Activated T-helper 1 cell treated with Interleukin-2 at 50 U/mL for 16 hours (primary cell): ENCODE measurements around the gene UBE2E2.

Experiments
- DNase-seq: peaks from one replicate; pipeline ENCODE4 v3.0.0-alpha.2; 2020; ENCODE audit warnings: low read depth

The UBE2E2 gene

DNA sequence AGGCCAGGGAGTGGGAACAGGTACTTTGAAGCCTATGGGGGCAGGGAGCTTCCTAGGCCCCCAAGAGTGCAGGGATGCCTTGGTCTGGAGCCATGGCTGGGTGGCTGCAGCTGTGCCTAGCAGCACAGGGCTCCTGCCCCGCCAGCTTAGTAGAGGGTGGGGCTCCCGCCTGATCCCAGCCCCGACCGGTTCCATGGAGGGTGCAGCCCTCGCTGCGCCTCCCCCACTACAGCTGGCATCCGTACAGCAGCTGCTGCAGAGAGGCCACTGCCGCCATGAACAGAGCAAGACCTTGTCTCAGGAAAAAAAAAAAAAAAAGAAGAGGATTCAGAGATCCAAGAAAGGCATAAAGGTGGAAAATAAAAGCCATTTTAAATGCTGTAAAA lies 277.2 kb downstream of the UBE2E2 start:
- no peak for DNase-seq

- DNase-seq = no peak
These were observed 278.0 kb downstream of the UBE2E2 start for GRCh38 chr3:23481011-23481615.

DNA sequence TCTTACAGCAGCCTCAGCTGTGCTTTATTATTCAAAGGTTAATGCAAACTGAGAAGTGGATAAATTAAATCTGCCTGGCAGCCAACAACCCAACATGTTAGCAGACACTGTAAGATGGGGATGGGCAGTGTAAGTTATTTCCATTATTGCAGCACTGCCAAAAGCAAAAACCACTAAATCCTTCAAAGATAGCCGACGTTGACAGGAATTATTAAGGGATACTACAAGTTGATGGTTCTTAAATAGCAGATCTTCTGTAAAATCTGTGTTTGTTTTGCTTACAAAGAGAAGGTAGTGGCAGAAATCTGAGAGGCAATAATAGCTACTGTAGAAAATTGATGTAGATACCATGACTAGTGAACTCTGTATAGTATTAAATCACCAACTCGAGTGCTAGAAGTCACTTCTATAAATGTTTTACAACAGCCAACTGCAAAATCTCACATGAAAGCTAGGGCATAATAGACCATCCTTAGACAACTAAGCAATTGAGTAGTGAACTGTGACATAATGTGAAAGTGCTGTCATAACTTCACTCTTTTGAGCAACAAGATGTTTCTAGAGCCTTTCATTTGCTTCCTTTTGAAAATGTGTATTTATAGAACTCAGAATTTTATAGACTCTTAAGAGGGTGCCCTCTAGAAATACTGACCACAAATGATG lies 278.6 kb downstream of the UBE2E2 start:
- DNase-seq = no peak

DNA sequence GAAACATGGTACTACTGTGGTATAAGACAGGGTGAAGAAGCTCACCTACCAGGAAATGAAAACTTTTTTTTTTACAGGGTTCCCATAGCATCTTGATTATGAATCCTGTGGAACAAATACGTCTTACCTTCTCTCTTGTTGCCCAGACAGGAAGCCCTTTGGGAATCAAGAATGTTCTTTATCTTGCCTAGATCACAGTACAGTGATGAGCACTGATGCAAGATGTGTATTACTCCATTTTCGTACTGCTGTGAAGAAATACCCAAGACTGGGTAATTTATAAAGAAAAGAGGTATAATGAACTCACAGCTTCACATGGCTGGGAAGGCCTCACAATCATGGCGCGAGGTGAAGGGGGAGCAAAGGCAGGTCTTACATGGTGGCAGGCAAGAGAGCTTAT lies 281.3 kb downstream of the UBE2E2 start:
- no peak for DNase-seq

DNA sequence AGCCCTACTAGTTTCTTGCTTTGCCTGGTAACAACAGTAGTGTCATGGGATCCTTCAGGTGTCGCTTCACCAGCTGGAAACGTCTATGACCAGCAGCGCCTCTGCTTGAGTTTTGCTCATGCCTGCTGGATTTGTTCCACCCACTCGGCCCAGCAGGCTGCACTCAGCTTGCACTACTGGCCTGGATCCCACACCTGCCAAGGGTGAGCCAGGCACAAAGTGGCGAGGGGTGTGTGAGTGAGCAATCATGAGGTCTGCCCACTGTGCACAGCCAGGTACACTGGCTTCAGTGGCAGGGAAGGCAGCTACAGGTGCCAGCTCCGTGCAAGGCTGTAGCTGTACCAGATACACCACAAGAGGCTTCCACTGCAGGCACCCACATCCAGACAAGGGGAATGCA lies 282.8 kb downstream of the UBE2E2 start:
- DNase-seq = no peak

DNA sequence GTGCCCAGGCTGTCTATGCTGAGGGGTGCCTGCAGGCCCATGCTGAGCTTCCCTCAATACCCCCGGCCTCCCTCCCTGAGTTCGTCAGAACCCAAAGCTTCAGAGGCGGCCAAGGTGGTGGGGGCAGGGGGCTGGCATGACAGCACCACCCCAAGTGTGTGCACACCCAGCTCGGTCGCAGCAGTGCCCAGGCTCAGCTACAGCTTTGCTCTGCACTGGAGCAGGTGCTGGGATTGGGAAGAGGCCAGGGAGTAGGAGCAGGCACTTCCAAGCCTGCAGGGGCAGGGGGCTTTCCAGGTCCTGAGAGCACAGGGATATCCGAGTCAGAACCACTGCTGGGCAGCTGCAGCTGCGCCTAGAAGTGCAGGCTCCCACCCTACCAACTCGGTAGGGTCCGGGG lies 283.9 kb downstream of the UBE2E2 start:
- DNase-seq = no peak

- no peak for DNase-seq
These were observed 285.5 kb downstream of the UBE2E2 start for GRCh38 chr3:23488618-23489017.

- no peak for DNase-seq
These were observed 286.4 kb downstream of the UBE2E2 start for GRCh38 chr3:23489300-23490158.

DNA sequence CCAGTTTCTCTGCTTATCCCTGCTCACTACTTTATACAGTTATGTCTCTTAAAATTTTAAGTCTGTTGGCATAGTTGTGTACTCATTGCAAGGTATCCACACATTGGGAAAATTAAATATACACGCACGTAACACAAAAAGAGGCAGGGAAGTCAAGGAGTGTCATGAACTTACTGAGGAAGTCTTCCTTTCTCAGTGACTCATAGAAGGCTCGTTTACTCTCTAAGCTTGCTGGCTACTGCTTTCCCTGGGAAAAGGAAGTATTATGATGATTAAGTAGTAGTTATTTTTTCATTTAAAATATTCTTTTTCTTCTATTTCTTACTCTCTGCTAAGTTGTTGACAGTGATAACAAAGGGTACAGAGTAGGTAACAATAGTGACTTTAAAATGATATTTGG lies 287.3 kb downstream of the UBE2E2 start:
- no peak for DNase-seq

DNA sequence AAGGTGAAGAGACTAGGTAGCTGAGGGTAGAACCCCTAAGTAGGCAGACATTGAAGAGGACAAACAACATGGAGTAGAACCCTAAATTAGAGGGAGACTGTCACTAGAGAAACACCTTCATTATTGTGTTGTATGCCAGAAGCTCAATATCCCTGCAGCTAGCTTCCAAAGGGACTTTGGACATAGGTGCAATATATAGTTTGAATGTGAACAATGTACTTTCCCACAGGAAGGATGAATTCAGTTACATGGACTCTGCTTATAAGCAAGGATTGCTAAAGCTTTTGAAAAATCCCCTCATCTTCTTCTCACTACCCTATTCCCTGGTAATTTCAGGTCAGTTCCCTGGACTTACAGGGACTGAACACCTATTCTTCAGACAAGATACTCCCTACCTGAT lies 288.9 kb downstream of the UBE2E2 start:
- no peak for DNase-seq

DNA sequence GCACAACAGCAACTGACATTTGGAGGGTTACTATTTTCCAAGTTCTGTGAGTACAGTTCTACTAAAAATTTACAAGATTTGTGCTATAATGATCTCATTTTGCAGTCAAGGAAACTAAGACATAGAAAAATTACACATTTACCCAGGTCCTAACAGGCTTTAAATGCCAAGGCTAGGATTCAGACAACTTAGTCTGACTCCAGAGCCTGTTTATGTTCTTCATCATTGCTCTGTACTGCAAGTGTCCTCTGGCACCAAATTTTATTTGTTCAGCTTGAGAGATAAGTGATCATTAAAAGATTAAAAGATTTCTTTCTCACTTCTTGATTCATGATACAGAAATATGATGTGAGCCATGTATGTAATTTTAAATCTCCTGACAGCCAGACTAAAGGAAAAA lies 290.8 kb downstream of the UBE2E2 start:
- DNase-seq = no peak

- DNase-seq = no peak
These were observed 291.8 kb downstream of the UBE2E2 start for GRCh38 chr3:23494967-23495366.

DNA sequence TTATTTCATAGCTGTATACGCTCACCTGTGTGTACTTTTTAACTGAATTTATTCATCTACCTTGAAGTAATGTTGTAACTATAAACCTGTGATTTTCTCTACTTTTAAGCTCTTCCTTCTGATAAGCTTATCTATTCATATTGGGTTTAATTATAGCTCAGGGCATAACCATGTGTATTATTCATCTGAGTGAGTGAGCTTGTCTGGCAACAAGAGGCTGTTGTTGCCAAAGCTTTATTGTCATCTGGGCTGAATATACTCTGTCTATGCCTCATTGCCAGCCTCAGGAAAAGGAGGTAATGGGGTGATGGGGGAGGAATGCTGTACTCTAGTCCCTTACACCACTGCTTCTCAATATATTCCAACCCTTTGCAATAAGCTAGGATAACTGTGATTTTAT lies 292.4 kb downstream of the UBE2E2 start:
- DNase-seq = no peak

GRCh38 chr3:23496165-23496564 lies 293.0 kb downstream of the UBE2E2 start:
- DNase-seq = no peak

- DNase-seq = no peak
These were observed 294.0 kb downstream of the UBE2E2 start for GRCh38 chr3:23497156-23497555.

DNA sequence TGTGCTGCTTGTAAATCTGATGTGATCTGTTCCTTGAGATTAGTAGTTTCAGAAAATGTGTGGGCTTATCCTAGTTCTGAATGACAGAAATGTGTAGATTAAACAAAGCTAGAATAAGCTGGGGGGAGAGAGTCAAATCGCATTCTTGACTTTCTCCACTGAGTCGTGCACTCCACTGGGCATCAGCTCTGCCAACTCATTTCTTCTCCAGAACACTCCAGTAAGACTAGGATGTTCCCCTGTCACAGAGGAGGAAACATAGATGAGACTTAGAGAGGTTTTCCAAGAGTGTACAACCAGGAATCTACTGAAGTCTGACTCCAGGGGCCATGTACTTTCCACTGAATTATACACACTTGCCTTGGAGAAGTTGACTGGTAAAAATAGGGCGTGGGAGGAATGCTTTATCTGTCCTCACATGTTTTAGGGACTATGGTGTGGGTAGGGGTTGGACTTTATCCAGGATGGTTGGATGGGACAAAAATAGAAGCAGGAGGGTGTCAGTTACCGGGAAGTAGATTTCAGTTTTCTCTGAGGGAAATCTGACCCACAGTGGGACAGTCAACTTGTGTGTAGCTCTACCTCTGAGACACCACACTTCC lies 298.2 kb downstream of the UBE2E2 start:
- no peak for DNase-seq

DNA sequence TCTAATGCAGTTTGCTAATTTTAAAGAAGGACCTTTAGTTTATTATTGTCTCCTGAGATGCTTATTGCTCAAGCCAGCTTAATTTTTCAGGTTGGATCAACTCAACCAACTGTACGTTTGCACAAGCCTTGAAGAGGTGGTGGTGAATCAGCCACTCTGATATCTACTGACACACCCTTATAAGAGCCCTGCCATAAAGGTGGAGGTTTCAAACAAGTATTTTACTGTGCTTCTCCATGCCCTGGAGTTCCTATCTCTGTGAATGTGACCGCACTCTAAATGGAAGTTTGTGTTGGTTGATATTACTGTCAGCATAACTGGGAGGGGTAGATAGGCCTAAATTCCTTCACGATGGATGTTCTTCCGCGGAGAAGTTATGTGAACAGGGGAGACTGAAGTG lies 305.3 kb downstream of the UBE2E2 start:
- no peak for DNase-seq

DNA sequence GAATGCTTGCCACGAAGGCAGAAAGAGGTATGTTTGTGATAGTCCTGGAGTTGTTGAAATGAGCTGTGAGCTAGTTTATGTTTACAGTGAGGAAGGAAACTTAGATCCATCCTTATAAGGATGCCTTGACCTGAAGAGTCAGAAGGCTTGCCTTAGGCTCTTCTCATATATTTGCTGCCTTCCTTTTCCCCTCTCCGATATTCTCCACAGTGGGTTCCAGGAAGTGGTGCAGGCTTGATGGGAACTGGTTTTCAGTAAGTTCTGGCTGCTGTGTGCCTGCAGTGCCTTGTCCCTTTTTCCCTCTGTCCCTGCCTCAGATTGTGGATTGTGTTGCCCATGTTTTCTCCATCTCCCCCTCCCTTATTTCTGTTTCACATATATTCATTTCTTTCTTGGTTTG lies 315.3 kb downstream of the UBE2E2 start:
- DNase-seq = no peak

DNA sequence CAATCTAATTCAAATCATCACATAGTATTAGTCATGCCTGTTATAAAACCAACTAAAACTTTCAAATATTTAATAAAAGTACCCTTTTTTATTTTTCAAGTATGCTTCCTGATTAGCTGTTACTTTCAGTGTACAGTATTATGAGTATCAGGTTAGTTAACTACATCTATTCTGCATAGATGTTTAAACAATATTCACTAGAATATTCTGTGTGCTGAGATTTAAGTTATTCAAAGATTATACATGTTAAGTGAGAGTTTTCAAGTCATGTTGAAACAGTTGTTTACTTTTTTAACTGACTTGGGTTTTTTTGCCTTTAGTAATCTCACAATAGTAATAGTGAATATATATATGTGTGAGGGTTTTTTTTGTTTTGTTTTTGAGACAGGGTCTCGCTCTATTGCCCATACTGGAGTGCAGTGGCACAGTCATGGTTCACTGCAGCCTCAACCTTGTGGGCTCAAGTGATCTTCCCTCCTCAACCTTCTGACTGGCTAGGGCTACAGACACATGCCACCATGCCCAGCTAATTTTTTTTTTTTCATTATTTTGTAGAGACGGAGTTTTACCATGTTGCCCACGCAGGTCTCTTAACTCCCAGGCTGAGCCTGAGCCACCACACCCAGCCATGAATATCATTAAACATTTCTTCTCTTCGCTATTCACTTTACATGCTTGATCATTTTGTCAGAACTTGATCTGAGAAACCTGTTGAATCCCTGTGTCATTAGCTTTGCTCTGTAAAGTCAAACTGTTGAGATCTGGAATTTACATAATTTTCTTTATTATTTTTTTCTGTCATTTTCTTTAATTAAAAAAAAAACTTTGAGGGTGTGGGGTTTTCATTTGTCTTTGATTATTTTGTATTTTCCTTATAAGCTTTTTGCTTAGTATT lies 316.4 kb downstream of the UBE2E2 start:
- DNase-seq = no peak

- DNase-seq = no peak
These were observed 324.2 kb downstream of the UBE2E2 start for GRCh38 chr3:23527326-23527725.

- no peak for DNase-seq
These were observed 330.5 kb downstream of the UBE2E2 start for GRCh38 chr3:23533596-23533995.

GRCh38 chr3:23533996-23534395 lies 330.9 kb downstream of the UBE2E2 start:
- DNase-seq = no peak
